GM19328 (cell line): ENCODE measurements around the gene IPO7.

ENCODE experiments used
- ATAC-seq: cut with Tn5 transposase; IDR thresholded peaks from one replicate; pipeline ENCODE4 v1.9.1; 2021; ENCODE audit warnings: mild to moderate bottlenecking, moderate library complexity; ENCODE audit not compliant: unreplicated experiment

Gene IPO7

GRCh38 chr11:9489080-9489765 lies 104.8 kb downstream of the IPO7 start:
- no peak for ATAC-seq

GRCh38 chr11:9490376-9490775 lies 105.9 kb downstream of the IPO7 start:
- ATAC-seq: no peak

GRCh38 chr11:9493492-9493891 lies 109.0 kb downstream of the IPO7 start:
- no peak for ATAC-seq

DNA sequence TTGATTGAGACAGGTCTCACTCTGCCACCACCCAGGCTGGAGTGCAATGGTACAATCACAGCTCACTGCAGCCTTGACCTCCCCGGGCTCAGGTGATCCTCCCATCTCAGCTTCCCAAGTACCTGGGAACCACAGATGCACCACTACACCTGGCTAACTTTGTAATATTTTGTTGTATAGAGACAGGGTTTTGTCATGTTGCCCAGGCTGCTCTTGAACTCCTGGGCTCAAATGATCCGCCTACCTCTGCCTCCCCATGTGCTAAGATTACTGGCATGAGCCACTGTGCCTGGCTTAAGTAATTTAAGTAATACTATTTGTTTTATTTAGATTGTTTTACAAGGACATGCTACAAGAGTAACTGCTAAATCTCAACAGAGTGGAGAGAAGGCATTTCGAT lies 109.9 kb downstream of the IPO7 start:
- ATAC-seq: no peak

DNA sequence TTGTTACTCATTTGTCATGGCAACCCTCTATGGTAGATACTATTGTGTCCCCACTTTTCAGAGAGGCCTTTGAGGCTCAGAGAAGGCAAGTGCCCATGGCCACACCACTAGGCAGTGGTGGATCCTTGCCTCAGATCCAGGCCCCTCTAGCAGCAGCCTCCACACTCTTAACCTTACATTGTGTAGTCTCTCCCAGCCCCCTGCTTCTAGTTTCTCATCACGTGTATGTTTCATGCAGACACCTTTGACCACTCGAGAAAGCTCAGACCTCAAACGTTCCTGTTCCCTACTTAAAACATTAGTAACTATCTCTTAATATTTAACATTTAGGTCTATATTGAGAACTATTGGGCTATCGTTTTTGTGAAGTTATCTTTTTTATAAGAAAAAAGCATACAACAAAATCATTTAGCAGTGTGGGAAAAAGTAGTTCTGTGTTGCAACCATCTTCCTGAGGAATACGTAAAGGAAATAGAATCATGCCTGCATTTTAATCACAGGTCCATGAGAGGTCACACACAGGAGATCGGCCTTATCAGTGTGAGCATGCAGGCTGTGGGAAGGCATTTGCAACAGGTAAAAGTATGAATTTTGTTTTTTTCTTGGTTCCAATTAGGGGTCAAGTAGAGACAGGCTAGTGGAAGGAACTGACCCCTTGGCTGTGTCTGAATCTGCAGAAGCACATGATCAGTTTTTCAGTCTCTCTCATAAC lies 111.5 kb downstream of the IPO7 start:
- no peak for ATAC-seq
